ENCODE data around the gene AURKAIP1.

GRCh38 chr1:1355416-1355815, 19.6 kb downstream of the AURKAIP1 start:
- TF ChIP-seq CTCF (IDR thresholded peaks at IDR 0.05; ENCODE audit: low read length), result no peak
- no peak for TF ChIP-seq EZH2 (optimal IDR thresholded peaks at IDR 0.05; ENCODE audit: low read depth, low read length)
